Fibroblast of the aortic adventitia (primary cell): ENCODE measurements around the gene CBFA2T2. TPM values are rescaled to one million over a fixed set of nuclear protein-coding genes. Genes with fewer than 3 reads are reported as not detected.
"Not testable (repeated sequence)": the region's sequence is repeated elsewhere in the genome, so short reads cannot be mapped to it uniquely, and the experiment has no call there.

Experiments used
- DNase-seq: peaks from one replicate; pipeline ENCODE4 v3.0.0-alpha.2; 2010; ENCODE audit warnings: low read depth
- H3K4me3 ChIP-seq: 2 replicates; pipeline ENCODE4 v1.5.1; 2011; ENCODE audit warnings: low read depth, mild to moderate bottlenecking, control low read depth, low read length, moderate library complexity
- CTCF ChIP-seq: IDR thresholded peaks from 2 replicates; pipeline ENCODE4 v1.5.1; 2011; ENCODE audit warnings: mild to moderate bottlenecking, low read length, control low read depth, inconsistent platforms; ENCODE audit not compliant: insufficient read depth
- total RNA-seq: library from RNA; depleted of rRNA; stranded (reverse); fragments of >200 nt; gene quantifications from 2 replicates; pipeline ENCODE4 v1.2.3, GENCODE V29; 2012; ENCODE audit warnings: low replicate concordance

Gene CBFA2T2
- total RNA-seq, 1 donor: 11.7 TPM

- H3K4me3 ChIP-seq: no peak overlapping the region
- no peak for DNase-seq
- TF ChIP-seq CTCF: no peak
These were observed 150.4 kb downstream of the CBFA2T2 start for GRCh38 chr20:33640287-33640686.

GRCh38 chr20:33644313-33645071 lies 154.6 kb downstream of the CBFA2T2 start:
- no peak for DNase-seq

GRCh38 chr20:33645072-33645358 lies 155.1 kb downstream of the CBFA2T2 start:
- H3K4me3 ChIP-seq: no peak overlapping the region
- no peak for TF ChIP-seq CTCF
- no peak for DNase-seq

More at GRCh38 chr20:33644313-33645071, 154.6 kb downstream of the CBFA2T2 start:
- no peak for TF ChIP-seq CTCF
- H3K4me3 ChIP-seq: no peak overlapping the region

GRCh38 chr20:33645396-33645795 lies 155.5 kb downstream of the CBFA2T2 start:
- TF ChIP-seq CTCF: no peak
- H3K4me3 ChIP-seq: no peak overlapping the region
- DNase-seq: no peak

- DNase-seq: no peak
- H3K4me3 ChIP-seq: no peak overlapping the region
- no peak for TF ChIP-seq CTCF
These were observed 156.3 kb downstream of the CBFA2T2 start for GRCh38 chr20:33646191-33646590.

GRCh38 chr20:33646959-33647602 lies 157.2 kb downstream of the CBFA2T2 start:
- not testable (repeated sequence) for DNase-seq

GRCh38 chr20:33647603-33648395 lies 157.9 kb downstream of the CBFA2T2 start:
- peak overlapping the region; percentile 31 for H3K4me3 ChIP-seq
- no peak for TF ChIP-seq CTCF
- DNase-seq: peak; percentile 95

More at GRCh38 chr20:33646959-33647602, 157.2 kb downstream of the CBFA2T2 start:
- not testable (repeated sequence) for H3K4me3 ChIP-seq
